HEK293 (cell line): Measurements from ENCODE around the gene PADI3.

Experiments
- CTCF ChIA-PET: fragments of 350-600 bp; formaldehyde crosslinking; extraction: SDS; loops from one replicate; lab custom pipeline; 2021; ENCODE audit warnings: antibody characterized with exemption; lab: Yijun Ruan, JAX
- POLR2A ChIA-PET: fragments of 300-600 bp; formaldehyde crosslinking; extraction: SDS; loops from one replicate; lab custom pipeline; 2020; ENCODE audit warnings: antibody characterized with exemption, inconsistent platforms; lab: Yijun Ruan, JAX
- H3K27ac ChIP-seq: fragments of 200-500 bp; sonication (Bioruptor generic); 2 replicates; pipeline ENCODE4 v1.5.1; 2014; ENCODE audit warnings: low read depth, low read length, control low read depth, inconsistent platforms; ENCODE audit errors: extremely low read depth
- H3K36me3 ChIP-seq, 2 experiments: fragments of 200-500 bp in 1 of 2; sonication (Bioruptor generic) in 1 of 2; 1 replicate in 1 of 2; 2 replicates in 1 of 2; pipeline ENCODE4 v1.5.1; 2014 to 2017; ENCODE audit warnings: inconsistent platforms in 2 of 2, low read length in 2 of 2; ENCODE audit not compliant: control insufficient read depth in 2 of 2, insufficient read depth in 1 of 2
- H3K4me1 ChIP-seq: fragments of 200-500 bp; sonication (Bioruptor generic); 2 replicates; pipeline ENCODE4 v1.5.1; 2014; ENCODE audit warnings: mild to moderate bottlenecking, low read length, inconsistent platforms; ENCODE audit not compliant: control insufficient read depth, insufficient read depth
- H3K4me3 ChIP-seq: 2 replicates; pipeline ENCODE4 v1.5.1; 2011; ENCODE audit warnings: low read depth, mild to moderate bottlenecking, control low read depth, low read length, moderate library complexity
- H3K9me3 ChIP-seq: fragments of 200-500 bp; sonication (Bioruptor generic); 2 replicates; pipeline ENCODE4 v1.5.1; 2014; ENCODE audit warnings: low read depth, low read length, inconsistent platforms; ENCODE audit not compliant: control insufficient read depth, insufficient read depth
- HOXD13 ChIP-seq: sonication (generic); formaldehyde crosslinking; IDR thresholded peaks from 2 replicates; pipeline ENCODE4 v1.8.0; 2022; ENCODE audit warnings: missing genetic modification reagents, borderline replicate concordance
- TSHZ1 ChIP-seq: fragments of 450-650 bp; formaldehyde crosslinking; IDR thresholded peaks from 2 replicates; pipeline ENCODE4 v1.5.1; 2016; ENCODE audit warnings: missing biosample characterization, missing genetic modification characterization, borderline replicate concordance
- ZBTB7A ChIP-seq: fragments of 450-650 bp; formaldehyde crosslinking; IDR thresholded peaks from 2 replicates; pipeline ENCODE4 v1.5.1; 2016; ENCODE audit warnings: low read depth, missing biosample characterization, missing genetic modification characterization
- ZNF169 ChIP-seq: fragments of 450-650 bp; formaldehyde crosslinking; IDR thresholded peaks from 2 replicates; pipeline ENCODE4 v1.5.1; 2016; ENCODE audit warnings: missing biosample characterization, missing genetic modification characterization
- ZNF274 ChIP-seq, 2 experiments: fragments of 200-500 bp in 1 of 2; fragments of 450-650 bp in 1 of 2; sonication (Bioruptor generic) in 1 of 2; formaldehyde crosslinking in 1 of 2; IDR thresholded peaks; 2 replicates each; pipeline versions ENCODE4 v1.5.1 to v1.6.1; 2014 to 2016; ENCODE audit warnings: borderline replicate concordance in 1 of 2, inconsistent platforms in 1 of 2, low read length in 1 of 2, missing biosample characterization in 1 of 2, missing genetic modification characterization in 1 of 2
- ZNF560 ChIP-seq: fragments of 450-650 bp; formaldehyde crosslinking; IDR thresholded peaks from 2 replicates; pipeline ENCODE4 v1.5.1; 2017; ENCODE audit warnings: missing biosample characterization, missing genetic modification characterization, borderline replicate concordance
- TF ChIP-seq, protein P1 (sequence below): fragments of 450-650 bp; formaldehyde crosslinking; IDR thresholded peaks from 2 replicates; pipeline ENCODE4 v1.5.1; 2017; ENCODE audit warnings: missing biosample characterization, missing genetic modification characterization
- TF ChIP-seq, protein P2 (sequence below): IDR thresholded peaks from 2 replicates; pipeline ENCODE4 v1.6.1; 2011; ENCODE audit warnings: mild to moderate bottlenecking, low read depth, low read length, borderline replicate concordance
- TF ChIP-seq, protein P3 (sequence below): fragments of 450-650 bp; formaldehyde crosslinking; IDR thresholded peaks from 2 replicates; pipeline ENCODE4 v1.5.1; 2016; ENCODE audit warnings: missing biosample characterization, missing genetic modification characterization
- TF ChIP-seq, protein P4 (sequence below): fragments of 450-650 bp; formaldehyde crosslinking; IDR thresholded peaks from 2 replicates; pipeline ENCODE4 v1.5.1; 2016; ENCODE audit warnings: missing biosample characterization, missing genetic modification characterization, borderline replicate concordance

The PADI3 gene

DNA sequence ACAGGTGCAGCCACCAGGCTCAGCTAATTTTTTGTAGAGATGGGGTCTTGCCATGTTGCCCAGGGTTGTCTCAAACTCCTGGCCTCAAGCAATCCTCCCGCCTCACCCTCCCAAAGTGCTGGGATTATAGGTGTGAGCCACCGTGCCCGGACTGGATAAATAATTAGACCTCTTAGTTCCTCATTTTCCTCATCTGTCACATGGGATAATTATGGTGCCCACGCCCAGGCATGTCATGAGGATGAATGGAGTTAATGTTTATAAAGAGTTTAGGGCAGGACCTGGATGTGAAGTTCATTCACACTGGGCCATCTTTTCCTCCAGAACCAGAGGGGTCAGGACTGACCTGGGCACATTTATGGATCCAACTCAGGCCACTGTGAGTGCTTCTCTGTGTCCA, 23.7 kb downstream of the PADI3 start (continued):
- TF ChIP-seq ZNF560 (tag by site-specific recombination): no peak
- TF ChIP-seq, all 188 proteins: peak for 0

- H3K9me3 ChIP-seq: no peaks in the 10 kb centered on the region
- no peak overlapping the region for H3K27ac ChIP-seq
- no peaks in the 10 kb centered on the region for H3K36me3 ChIP-seq
- no peak overlapping the region for H3K4me3 ChIP-seq
- ChIA-PET POLR2A (no interaction called here), CTCF (interaction anchor here (0.7 to 3.0 kb wide), 16 partner anchors 10 to 230 kb away, joined by 3 to 30 read pairs (median 6); partner anchors contain the start of gene PADI3)
- H3K4me1 ChIP-seq: no peaks in the 10 kb centered on the region
- TF ChIP-seq, protein P1, sequence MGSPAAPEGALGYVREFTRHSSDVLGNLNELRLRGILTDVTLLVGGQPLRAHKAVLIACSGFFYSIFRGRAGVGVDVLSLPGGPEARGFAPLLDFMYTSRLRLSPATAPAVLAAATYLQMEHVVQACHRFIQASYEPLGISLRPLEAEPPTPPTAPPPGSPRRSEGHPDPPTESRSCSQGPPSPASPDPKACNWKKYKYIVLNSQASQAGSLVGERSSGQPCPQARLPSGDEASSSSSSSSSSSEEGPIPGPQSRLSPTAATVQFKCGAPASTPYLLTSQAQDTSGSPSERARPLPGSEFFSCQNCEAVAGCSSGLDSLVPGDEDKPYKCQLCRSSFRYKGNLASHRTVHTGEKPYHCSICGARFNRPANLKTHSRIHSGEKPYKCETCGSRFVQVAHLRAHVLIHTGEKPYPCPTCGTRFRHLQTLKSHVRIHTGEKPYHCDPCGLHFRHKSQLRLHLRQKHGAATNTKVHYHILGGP (tag by site-specific recombination): no peak
- TF ChIP-seq, protein P2, sequence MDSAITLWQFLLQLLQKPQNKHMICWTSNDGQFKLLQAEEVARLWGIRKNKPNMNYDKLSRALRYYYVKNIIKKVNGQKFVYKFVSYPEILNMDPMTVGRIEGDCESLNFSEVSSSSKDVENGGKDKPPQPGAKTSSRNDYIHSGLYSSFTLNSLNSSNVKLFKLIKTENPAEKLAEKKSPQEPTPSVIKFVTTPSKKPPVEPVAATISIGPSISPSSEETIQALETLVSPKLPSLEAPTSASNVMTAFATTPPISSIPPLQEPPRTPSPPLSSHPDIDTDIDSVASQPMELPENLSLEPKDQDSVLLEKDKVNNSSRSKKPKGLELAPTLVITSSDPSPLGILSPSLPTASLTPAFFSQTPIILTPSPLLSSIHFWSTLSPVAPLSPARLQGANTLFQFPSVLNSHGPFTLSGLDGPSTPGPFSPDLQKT: no peak
- TF ChIP-seq, protein P3, sequence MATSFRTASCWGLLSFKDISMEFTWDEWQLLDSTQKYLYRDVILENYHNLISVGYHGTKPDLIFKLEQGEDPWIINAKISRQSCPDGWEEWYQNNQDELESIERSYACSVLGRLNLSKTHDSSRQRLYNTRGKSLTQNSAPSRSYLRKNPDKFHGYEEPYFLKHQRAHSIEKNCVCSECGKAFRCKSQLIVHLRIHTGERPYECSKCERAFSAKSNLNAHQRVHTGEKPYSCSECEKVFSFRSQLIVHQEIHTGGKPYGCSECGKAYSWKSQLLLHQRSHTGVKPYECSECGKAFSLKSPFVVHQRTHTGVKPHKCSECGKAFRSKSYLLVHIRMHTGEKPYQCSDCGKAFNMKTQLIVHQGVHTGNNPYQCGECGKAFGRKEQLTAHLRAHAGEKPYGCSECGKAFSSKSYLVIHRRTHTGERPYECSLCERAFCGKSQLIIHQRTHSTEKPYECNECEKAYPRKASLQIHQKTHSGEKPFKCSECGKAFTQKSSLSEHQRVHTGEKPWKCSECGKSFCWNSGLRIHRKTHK (tag by site-specific recombination): no peak
- TF ChIP-seq TSHZ1 (tag by site-specific recombination): no peak
- no peak for TF ChIP-seq HOXD13
- no peak for TF ChIP-seq ZNF274 (IDR thresholded peaks at IDR 0.05; ENCODE audit: low read length)
- TF ChIP-seq ZNF274 (tag by site-specific recombination; IDR thresholded peaks at IDR 0.05; ENCODE audit: borderline replicate concordance): no peak
- TF ChIP-seq ZNF169 (tag by site-specific recombination): no peak
- TF ChIP-seq, protein P4, sequence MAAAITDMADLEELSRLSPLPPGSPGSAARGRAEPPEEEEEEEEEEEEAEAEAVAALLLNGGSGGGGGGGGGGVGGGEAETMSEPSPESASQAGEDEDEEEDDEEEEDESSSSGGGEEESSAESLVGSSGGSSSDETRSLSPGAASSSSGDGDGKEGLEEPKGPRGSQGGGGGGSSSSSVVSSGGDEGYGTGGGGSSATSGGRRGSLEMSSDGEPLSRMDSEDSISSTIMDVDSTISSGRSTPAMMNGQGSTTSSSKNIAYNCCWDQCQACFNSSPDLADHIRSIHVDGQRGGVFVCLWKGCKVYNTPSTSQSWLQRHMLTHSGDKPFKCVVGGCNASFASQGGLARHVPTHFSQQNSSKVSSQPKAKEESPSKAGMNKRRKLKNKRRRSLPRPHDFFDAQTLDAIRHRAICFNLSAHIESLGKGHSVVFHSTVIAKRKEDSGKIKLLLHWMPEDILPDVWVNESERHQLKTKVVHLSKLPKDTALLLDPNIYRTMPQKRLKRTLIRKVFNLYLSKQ (tag by site-specific recombination): no peak
- no peak for TF ChIP-seq ZBTB7A (tag by site-specific recombination)
Observed at GRCh38 chr1:17273096-17273495, 24.2 kb downstream of the PADI3 start.
